ENCODE results near the gene GATAD2B.
"Not testable (repeated sequence)": the region's sequence is repeated elsewhere in the genome, so short reads cannot be mapped to it uniquely, and the experiment has no call there.

The GATAD2B gene

GRCh38 chr1:153852170-153852569 is 70.6 kb downstream of the GATAD2B start:
- no peak for DNase-seq (ENCODE audit: low spot score)
- POLR2A ChIA-PET (ENCODE audit: low non-redundant PET): no interaction called here
- no peak overlapping the region for H3K27ac ChIP-seq
- TF ChIP-seq CTCF (conservative IDR thresholded peaks at IDR 0.05; ENCODE audit: low read depth): no peak
- CTCF ChIA-PET: no interaction called here

GRCh38 chr1:153849487-153850185 is 73.1 kb downstream of the GATAD2B start:
- CTCF ChIA-PET: interaction anchor here (1.0 kb wide), 1 partner anchor 137 kb away, joined by 4 read pairs; no protein-coding TSS in a partner anchor
- DNase-seq (ENCODE audit: low spot score): no peak
- no peak for TF ChIP-seq CTCF (conservative IDR thresholded peaks at IDR 0.05; ENCODE audit: low read depth)
- H3K27ac ChIP-seq: no peak overlapping the region
- POLR2A ChIA-PET (ENCODE audit: low non-redundant PET): no interaction called here

GRCh38 chr1:153848805-153849204 is 74.0 kb downstream of the GATAD2B start:
- CTCF ChIA-PET: no interaction called here
- POLR2A ChIA-PET (ENCODE audit: low non-redundant PET): no interaction called here
- H3K27ac ChIP-seq: no peak overlapping the region
- no peak for TF ChIP-seq CTCF (conservative IDR thresholded peaks at IDR 0.05; ENCODE audit: low read depth)
- no peak for DNase-seq (ENCODE audit: low spot score)

- ChIA-PET CTCF (interaction anchor here (0.6 kb wide), 2 partner anchors 55 to 225 kb away, joined by 4 to 5 read pairs; no protein-coding TSS in a partner anchor), POLR2A (ENCODE audit: low non-redundant PET) (no interaction called here)
- no peak for DNase-seq (ENCODE audit: low spot score)
- H3K27ac ChIP-seq: no peak overlapping the region
- no peak for TF ChIP-seq CTCF (conservative IDR thresholded peaks at IDR 0.05; ENCODE audit: low read depth)
Measured at GRCh38 chr1:153845158-153845557, 77.6 kb downstream of the GATAD2B start.

GRCh38 chr1:153844349-153844748 is 78.4 kb downstream of the GATAD2B start:
- CTCF ChIA-PET: interaction anchor here (0.6 kb wide), 1 partner anchor 37 kb away, joined by 3 read pairs; no protein-coding TSS in a partner anchor
- POLR2A ChIA-PET (ENCODE audit: low non-redundant PET); DNase-seq (ENCODE audit: low spot score); H3K27ac ChIP-seq: not testable (repeated sequence)

- no peak for DNase-seq (ENCODE audit: low spot score)
- POLR2A ChIA-PET (ENCODE audit: low non-redundant PET): no interaction called here
- TF ChIP-seq CTCF (conservative IDR thresholded peaks at IDR 0.05; ENCODE audit: low read depth): no peak
- no peak overlapping the region for H3K27ac ChIP-seq
- CTCF ChIA-PET: no interaction called here
Measured at GRCh38 chr1:153842006-153842471, 80.7 kb downstream of the GATAD2B start.

- ChIA-PET POLR2A (ENCODE audit: low non-redundant PET) (no interaction called here), CTCF (no interaction called here)
- TF ChIP-seq CTCF (conservative IDR thresholded peaks at IDR 0.05; ENCODE audit: low read depth): no peak
- H3K27ac ChIP-seq: no peak overlapping the region
- no peak for DNase-seq (ENCODE audit: low spot score)
Measured at GRCh38 chr1:153841463-153841994, 81.2 kb downstream of the GATAD2B start.

GRCh38 chr1:153840774-153841173 is 82.0 kb downstream of the GATAD2B start:
- CTCF ChIA-PET; POLR2A ChIA-PET (ENCODE audit: low non-redundant PET); H3K27ac ChIP-seq; DNase-seq (ENCODE audit: low spot score): not testable (repeated sequence)

GRCh38 chr1:153833968-153834367 is 88.8 kb downstream of the GATAD2B start:
- DNase-seq (ENCODE audit: low spot score); H3K27ac ChIP-seq; CTCF ChIA-PET; POLR2A ChIA-PET (ENCODE audit: low non-redundant PET): not testable (repeated sequence)

Data from RWPE1 (cell line).